ENCODE data around the gene PDE4DIP.
"Not testable (repeated sequence)": the region's sequence is repeated elsewhere in the genome, so short reads cannot be mapped to it uniquely, and the experiment has no call there.

The PDE4DIP gene

DNA sequence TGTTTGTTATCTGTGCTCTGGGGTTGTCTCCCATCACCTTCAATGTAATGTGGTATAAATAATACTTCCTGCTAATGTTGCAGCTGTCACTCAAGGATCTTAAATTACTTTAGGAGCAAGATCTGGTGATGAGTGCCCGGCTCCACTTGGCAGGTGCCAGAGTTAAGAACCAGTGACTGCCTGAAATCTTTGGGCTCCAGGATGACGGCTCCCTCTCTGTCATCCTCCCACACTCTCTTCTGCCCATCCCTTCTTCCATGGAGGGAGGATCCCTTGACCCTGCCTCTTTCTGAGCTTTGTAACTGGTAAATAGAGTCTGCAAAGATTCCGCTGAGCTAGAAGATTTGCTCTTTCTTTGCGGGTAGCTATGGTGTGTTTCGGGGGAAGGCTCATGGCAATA is 44.4 kb downstream of the PDE4DIP start:
- not testable (repeated sequence) for H3K27me3 ChIP-seq; H3K9me3 ChIP-seq; H3K27ac ChIP-seq; H3K4me1 ChIP-seq (ENCODE audit: control insufficient read depth in 1 of 2, insufficient read depth in 1 of 2, low read depth in 1 of 2, low read length in 1 of 2); H3K4me3 ChIP-seq (ENCODE audit: low read depth in 1 of 2, low read length in 1 of 2); H3K36me3 ChIP-seq

DNA sequence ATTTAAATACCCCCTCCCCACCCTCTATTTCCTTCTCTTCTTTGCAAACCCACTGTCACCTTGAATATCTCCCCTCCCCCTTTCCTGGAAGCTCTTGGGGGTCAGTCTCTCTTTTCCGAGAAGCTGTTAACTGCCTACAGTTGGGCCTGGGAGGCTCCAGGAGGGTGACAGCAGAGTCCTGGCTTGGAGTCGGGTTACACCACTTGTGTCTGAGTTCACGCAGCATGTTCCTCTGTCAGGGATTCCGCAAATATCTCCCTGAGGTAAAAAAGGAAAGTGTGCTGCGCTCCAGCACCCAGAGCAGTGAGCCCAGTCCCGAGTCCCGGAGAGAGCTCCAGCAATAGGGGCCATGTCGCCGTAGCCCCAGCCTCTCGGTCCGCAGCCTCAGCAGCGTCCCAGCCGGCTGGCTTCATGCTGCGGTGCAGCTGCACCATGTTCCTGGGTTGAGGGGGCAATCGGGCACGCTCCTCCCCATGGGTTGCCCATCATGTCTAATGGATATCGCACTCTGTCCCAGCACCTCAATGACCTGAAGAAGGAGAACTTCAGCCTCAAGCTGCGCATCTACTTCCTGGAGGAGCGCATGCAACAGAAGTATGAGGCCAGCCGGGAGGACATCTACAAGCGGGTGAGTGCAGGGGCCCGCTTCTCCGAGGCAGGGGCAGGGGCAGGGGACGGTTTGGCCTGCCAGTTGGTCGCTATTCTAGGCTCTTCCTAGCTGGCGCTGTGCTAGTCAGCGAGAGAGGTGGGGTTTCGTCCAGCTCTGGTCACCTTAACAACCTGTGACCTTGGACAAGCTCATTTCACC is 45.2 kb downstream of the PDE4DIP start:
- H3K9me3 ChIP-seq; H3K4me3 ChIP-seq (ENCODE audit: low read depth in 1 of 2, low read length in 1 of 2); H3K27ac ChIP-seq; H3K27me3 ChIP-seq; H3K36me3 ChIP-seq; H3K4me1 ChIP-seq (ENCODE audit: control insufficient read depth in 1 of 2, insufficient read depth in 1 of 2, low read depth in 1 of 2, low read length in 1 of 2): not testable (repeated sequence)

DNA sequence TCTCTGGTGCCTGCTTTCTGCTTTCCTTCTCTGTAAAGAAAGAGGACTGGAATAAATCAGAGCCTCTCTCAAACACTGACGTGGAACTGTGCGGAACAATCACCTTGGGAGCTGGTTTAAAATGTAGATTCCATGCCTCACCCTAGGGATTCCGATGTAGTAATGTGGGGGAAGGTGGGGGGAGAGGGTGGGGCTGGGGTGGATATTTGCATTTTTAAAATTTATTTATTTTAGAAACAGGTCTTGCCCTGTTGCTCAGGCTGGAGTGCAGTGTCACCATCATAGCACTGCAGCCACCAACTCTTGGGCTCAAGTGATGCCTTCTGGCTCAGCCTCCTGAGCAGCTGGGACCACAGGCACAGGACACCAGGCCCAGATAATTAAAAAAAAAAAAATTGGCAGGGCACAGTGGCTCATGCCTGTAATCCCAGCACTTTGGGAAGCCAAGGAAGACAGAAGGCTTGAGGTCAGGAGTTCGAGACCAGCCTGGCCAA is 45.9 kb downstream of the PDE4DIP start:
- H3K4me1 ChIP-seq (ENCODE audit: control insufficient read depth in 1 of 2, insufficient read depth in 1 of 2, low read depth in 1 of 2, low read length in 1 of 2); H3K4me3 ChIP-seq (ENCODE audit: low read depth in 1 of 2, low read length in 1 of 2); H3K36me3 ChIP-seq; H3K27me3 ChIP-seq; H3K9me3 ChIP-seq; H3K27ac ChIP-seq: not testable (repeated sequence)

DNA sequence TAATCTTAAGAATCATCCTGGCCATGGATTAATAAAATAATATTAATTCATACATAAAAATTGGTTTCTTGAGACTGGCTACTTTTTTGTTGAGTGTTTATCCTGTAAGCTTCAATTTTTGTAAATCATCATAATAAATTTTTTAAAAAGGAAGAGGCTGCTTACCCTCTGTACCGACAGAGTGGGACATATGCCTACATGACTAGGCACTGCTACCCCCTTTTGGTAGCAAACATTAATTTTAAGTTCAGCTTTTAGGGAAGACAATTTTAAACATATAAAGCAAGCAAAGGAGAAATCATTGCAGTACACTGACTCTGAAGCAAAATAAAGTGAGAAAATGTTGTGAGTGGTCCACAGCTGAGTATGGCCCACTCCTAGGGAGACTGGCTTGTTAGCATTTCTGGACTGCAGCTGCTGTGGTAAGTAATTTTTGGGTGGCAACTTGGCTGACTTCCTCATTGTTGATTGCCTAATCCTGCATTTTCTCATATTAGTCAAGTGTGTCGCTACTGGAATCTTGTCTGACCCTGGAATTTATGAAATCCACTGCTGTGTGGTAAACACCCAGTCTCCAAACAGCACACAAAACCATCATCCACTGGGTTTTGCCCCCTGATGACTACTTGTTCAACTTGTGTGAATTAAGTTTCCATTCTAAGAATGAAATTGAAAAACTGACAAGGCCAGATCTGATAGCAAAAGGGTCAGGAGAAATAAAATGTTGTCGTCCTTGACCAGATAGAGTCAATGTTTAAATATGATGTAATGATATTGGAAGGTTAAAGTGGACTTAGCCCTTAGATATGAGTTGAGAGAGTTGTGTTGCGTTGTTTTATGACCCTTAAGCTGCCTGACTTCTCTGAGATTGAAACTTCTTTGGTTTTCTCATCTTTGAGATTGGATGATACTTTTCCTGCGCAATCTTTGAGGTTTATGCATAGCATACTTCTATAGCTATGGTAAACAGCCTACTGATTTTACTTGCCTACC is 50.4 kb downstream of the PDE4DIP start:
- not testable (repeated sequence) for H3K27me3 ChIP-seq; H3K9me3 ChIP-seq; H3K36me3 ChIP-seq; H3K4me3 ChIP-seq (ENCODE audit: low read depth in 1 of 2, low read length in 1 of 2); H3K4me1 ChIP-seq (ENCODE audit: control insufficient read depth in 1 of 2, insufficient read depth in 1 of 2, low read depth in 1 of 2, low read length in 1 of 2); H3K27ac ChIP-seq

DNA sequence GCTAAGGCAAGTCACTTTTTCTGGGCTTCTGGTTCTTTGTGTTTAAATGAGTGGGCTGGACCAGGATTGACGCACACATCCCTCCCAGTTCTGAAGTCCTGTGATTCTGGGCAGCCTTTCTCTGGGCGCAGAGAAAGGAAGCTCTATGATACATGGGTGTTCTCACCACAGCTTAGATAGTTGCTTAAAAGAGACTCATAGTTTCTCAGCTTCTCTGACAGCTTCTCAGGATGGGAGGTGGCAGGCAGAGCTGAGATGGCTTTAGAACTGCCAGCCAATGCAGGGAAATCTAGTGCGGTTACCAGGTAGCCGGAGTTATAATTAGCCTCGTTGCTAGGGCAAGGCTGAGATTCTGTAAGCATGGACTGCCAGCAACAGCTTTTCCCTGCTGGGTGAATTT is 55.8 kb downstream of the PDE4DIP start:
- H3K27ac ChIP-seq; H3K27me3 ChIP-seq; H3K4me3 ChIP-seq (ENCODE audit: low read depth in 1 of 2, low read length in 1 of 2); H3K36me3 ChIP-seq; H3K9me3 ChIP-seq; H3K4me1 ChIP-seq (ENCODE audit: control insufficient read depth in 1 of 2, insufficient read depth in 1 of 2, low read depth in 1 of 2, low read length in 1 of 2): not testable (repeated sequence)

DNA sequence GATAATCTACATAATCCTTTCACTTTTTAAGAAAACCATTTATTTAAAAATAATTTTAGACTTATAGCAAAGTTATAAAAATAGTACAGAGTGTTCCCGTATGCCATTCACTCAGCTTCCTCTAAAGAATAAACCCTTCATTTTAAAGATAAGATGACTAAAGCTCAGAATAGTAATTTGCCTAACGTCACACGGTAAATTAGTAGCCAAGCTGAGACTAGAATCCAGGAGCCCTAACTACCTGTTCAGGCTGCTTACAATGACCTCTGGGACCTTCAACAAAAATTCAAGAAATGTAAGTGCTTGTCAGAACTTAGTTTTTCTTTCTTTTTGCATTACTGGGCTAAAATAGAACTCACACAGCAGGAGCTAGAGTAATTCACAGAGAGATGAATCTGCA is 56.5 kb downstream of the PDE4DIP start:
- not testable (repeated sequence) for H3K27ac ChIP-seq; H3K36me3 ChIP-seq; H3K27me3 ChIP-seq; H3K4me3 ChIP-seq (ENCODE audit: low read depth in 1 of 2, low read length in 1 of 2); H3K4me1 ChIP-seq (ENCODE audit: control insufficient read depth in 1 of 2, insufficient read depth in 1 of 2, low read depth in 1 of 2, low read length in 1 of 2); H3K9me3 ChIP-seq

DNA sequence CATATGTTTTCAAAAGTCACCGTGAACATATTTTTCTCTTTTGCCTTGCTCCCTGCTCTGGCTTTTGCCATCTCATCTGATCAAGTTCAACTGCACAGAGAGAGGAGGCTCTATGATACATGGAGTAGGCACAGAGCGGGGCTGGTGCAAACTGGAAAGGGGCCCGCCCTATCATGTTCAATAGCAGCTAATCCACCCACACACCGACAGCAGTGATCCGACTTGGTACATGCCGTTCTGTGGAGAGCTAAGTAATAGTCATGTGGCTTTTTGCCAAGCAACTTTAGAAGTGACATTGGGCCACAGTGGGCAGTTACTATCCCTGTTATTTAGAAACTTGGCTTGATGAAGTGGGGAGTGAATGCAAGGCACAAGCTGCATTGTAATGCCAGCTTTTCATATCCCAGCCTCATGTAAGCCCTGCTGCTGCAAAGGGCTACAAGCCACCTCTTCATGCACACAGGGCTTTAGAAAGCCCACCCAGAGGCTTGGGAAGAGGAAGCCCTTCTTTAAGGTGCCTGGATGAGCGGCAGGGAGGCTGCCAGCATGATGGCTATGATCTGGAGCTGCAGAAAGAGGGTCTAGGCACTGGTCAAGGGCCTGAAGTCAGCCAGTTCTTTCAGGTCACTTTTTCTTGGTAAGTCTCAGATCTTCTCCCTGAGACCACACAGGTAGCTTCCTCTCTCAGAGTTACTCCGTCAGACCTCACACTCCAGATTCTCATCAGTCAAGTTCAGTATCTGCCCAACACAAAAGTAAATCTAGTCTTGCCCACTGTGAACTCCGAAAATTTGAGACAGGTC is 57.1 kb downstream of the PDE4DIP start:
- not testable (repeated sequence) for H3K4me1 ChIP-seq (ENCODE audit: control insufficient read depth in 1 of 2, insufficient read depth in 1 of 2, low read depth in 1 of 2, low read length in 1 of 2); H3K27ac ChIP-seq; H3K27me3 ChIP-seq; H3K4me3 ChIP-seq (ENCODE audit: low read depth in 1 of 2, low read length in 1 of 2); H3K36me3 ChIP-seq; H3K9me3 ChIP-seq

DNA sequence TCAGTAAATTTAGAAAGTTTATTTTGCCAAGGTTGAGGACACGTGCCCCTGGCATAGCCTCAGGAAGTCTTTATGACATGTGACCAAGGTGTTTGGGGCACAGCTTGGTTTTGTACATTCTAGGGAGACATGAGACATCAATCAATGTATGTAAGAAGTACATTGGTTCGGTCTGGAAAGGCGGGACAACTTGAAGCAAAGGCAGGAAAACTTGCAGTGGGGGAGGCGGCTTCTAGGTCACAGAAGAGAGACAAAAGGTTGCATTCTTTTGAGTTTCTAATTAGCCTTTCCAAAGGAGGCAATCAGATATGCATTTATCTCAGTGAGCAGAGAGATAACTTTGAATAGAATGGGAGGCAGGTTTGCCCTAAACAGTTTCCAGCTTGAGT is 57.7 kb downstream of the PDE4DIP start:
- not testable (repeated sequence) for H3K27ac ChIP-seq; H3K36me3 ChIP-seq; H3K27me3 ChIP-seq; H3K4me1 ChIP-seq (ENCODE audit: control insufficient read depth in 1 of 2, insufficient read depth in 1 of 2, low read depth in 1 of 2, low read length in 1 of 2); H3K9me3 ChIP-seq; H3K4me3 ChIP-seq (ENCODE audit: low read depth in 1 of 2, low read length in 1 of 2)

DNA sequence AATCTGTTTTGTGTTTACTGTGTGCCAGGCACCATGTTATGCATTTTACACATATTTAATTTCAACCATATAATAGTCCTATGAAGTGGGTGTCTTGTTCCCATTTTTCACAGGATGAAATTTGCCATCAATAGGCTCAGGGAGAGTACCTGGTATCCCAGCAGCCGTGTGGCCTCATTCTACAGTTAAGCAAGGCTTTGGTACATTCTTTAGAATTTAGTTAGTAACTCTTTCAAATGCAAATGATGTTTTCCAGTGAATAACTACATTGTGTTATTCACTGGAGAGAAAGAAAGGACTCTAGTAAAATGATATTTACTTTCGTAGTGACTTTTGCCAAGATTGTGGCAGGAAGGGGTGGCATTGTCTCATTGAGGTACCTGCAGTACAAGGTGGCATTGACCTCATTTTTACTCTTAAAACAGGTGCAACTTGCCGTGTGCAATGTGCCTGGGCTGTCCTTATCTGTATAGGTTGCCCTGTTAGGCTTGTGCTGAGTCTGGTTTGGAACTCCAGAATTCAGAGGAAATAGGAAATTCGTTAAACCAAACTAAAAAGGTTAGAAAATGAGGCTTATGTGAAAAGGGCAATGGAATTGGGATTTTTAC is 65.1 kb downstream of the PDE4DIP start:
- not testable (repeated sequence) for H3K27me3 ChIP-seq, H3K27ac ChIP-seq, H3K9me3 ChIP-seq

DNA sequence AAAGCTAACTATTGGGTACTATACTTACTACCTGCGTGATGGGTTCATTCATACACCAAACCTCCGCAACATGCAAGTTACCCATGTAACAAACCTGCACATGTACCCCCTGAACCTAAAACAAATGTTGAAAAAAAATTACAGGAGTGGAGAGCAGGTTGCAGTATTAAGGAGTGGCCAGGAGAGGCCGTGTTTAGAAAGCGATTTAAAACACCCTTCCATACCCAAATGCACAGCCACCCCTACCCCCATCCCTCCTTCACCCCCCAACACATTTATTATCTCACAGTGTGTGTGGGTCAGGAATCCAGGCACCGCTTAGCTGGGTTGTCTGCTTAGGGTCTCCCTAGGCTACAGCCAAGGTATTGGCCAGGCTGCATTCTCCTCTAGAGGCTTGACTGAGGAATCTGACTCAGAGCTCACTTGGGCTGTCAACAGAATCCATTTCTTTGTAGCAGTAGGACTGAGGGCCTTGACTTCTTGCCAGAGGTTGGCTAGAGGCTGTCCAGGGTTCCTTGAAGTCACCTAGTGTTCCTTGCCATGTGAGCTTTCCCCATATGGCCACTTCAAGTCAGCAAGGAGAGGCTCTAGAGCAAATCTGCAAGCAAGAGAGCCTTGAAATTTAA is 67.2 kb downstream of the PDE4DIP start:
- H3K9me3 ChIP-seq; H3K27me3 ChIP-seq; H3K27ac ChIP-seq; H3K4me1 ChIP-seq (ENCODE audit: control insufficient read depth in 1 of 2, insufficient read depth in 1 of 2, low read depth in 1 of 2, low read length in 1 of 2); H3K4me3 ChIP-seq (ENCODE audit: low read depth in 1 of 2, low read length in 1 of 2); H3K36me3 ChIP-seq: not testable (repeated sequence)

More for the DNA sequence above, 65.1 kb downstream of the PDE4DIP start:
- not testable (repeated sequence) for H3K4me3 ChIP-seq (ENCODE audit: low read depth in 1 of 2, low read length in 1 of 2); H3K36me3 ChIP-seq; H3K4me1 ChIP-seq (ENCODE audit: control insufficient read depth in 1 of 2, insufficient read depth in 1 of 2, low read depth in 1 of 2, low read length in 1 of 2)

DNA sequence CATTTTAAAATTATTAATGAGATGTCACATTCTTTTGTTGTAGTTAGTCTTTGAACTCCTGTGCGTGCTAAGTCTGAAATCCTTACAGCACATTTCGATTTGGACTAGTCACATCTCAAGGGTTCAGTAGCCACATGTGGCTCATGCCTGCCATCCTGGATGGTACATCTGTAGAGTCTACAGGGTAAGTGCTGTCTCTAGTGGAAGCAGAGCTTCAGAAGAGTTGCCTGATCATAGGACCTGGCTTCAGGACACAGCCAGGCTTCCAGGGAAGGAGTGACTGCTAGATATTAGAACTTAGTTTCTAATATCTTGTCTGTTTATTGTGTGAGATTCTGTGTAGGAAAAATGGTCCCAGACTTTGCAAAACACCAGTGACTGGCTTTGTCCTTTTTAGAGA is 72.0 kb downstream of the PDE4DIP start:
- H3K9me3 ChIP-seq; H3K36me3 ChIP-seq; H3K4me1 ChIP-seq (ENCODE audit: control insufficient read depth in 1 of 2, insufficient read depth in 1 of 2, low read depth in 1 of 2, low read length in 1 of 2); H3K4me3 ChIP-seq (ENCODE audit: low read depth in 1 of 2, low read length in 1 of 2); H3K27ac ChIP-seq; H3K27me3 ChIP-seq: not testable (repeated sequence)

DNA sequence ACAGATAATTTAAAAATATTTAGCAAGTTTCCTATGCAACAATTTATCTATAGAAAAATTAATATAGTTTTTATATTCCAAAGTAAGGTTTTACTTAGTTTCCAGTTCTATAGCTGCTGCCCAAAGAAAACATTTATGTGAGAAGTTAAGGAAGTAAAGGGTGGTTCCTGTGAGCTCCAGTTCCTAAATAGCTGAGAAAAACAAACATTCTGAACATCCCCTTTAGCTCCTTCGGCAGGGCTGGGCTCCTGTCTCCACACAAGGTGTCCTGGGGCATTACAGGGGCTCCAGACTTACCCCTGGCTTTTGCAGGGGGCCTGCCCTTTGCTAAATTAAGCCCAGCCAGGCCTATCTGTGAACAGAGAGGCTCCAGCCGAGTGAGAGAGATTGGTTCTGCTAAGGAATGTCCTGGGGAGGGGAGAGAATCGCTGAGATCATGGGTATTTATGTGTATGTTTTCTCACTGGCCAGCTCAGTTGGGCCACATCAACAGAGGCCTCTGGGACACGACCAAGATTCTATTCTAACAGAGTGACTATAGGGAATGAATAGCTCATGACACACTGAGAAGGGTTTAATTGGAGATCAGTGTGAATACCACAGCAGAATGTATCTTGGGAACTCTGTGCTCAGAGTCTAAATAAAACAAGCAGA is 72.6 kb downstream of the PDE4DIP start:
- H3K27me3 ChIP-seq; H3K4me1 ChIP-seq (ENCODE audit: control insufficient read depth in 1 of 2, insufficient read depth in 1 of 2, low read depth in 1 of 2, low read length in 1 of 2); H3K36me3 ChIP-seq; H3K4me3 ChIP-seq (ENCODE audit: low read depth in 1 of 2, low read length in 1 of 2); H3K9me3 ChIP-seq: not testable (repeated sequence)
- H3K27ac ChIP-seq = peak overlapping the region; percentile 44

Measured in neutrophil (primary cell).